ENCODE data around the gene CEP85L. TPM values are rescaled to one million over a fixed set of nuclear protein-coding genes. Genes with fewer than 3 reads are reported as not detected.

The CEP85L gene
- total and polyA plus RNA-seq, 2 of the 13 experiments (the other 11 are each of a cell fraction or from before 2014, with no cell fraction given), result 0.44 to 1.7 TPM

DNA sequence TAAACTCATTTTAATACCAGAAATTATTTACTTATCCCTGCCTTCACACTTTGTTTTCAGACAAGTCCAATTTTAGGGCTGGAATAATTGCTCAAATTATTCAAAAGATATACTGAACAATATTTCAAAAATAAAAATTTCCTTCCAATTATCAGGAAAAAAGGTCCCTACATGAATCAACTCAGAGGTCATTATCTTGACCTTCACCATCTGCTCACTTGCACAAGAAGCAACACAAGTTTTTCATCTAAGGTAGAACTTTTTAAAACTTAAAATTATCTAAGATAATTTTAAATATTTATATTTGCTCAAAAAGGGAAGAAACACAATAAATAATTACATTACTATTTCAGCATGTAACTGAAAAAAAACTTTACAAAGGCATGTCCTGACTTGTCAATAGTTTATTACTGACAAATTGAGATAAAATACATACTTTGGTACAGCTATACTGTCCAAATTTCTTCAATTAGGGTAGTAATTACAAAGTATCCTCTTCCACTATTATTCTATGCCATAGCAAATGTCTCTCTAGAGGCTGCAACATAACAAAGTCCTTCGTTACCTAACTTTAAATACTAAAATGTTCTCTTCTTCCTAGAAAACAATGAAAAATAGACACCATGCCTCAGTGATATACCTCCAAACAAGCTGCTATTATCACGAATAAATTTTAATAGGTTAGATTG is 2.4 kb downstream of the CEP85L start (continued):
- TF ChIP-seq, protein P1, sequence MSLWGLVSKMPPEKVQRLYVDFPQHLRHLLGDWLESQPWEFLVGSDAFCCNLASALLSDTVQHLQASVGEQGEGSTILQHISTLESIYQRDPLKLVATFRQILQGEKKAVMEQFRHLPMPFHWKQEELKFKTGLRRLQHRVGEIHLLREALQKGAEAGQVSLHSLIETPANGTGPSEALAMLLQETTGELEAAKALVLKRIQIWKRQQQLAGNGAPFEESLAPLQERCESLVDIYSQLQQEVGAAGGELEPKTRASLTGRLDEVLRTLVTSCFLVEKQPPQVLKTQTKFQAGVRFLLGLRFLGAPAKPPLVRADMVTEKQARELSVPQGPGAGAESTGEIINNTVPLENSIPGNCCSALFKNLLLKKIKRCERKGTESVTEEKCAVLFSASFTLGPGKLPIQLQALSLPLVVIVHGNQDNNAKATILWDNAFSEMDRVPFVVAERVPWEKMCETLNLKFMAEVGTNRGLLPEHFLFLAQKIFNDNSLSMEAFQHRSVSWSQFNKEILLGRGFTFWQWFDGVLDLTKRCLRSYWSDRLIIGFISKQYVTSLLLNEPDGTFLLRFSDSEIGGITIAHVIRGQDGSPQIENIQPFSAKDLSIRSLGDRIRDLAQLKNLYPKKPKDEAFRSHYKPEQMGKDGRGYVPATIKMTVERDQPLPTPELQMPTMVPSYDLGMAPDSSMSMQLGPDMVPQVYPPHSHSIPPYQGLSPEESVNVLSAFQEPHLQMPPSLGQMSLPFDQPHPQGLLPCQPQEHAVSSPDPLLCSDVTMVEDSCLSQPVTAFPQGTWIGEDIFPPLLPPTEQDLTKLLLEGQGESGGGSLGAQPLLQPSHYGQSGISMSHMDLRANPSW (CRISPR knock-in tag; IDR thresholded peaks at IDR 0.05; ENCODE audit: borderline replicate concordance), result no peak
- TF ChIP-seq ZNF777 (CRISPR knock-in tag; IDR thresholded peaks at IDR 0.05), result no peak
- no peak for TF ChIP-seq RFX1 (IDR thresholded peaks at IDR 0.05)
- no peak for TF ChIP-seq ZNF256 (CRISPR knock-in tag; conservative IDR thresholded peaks at IDR 0.05)

DNA sequence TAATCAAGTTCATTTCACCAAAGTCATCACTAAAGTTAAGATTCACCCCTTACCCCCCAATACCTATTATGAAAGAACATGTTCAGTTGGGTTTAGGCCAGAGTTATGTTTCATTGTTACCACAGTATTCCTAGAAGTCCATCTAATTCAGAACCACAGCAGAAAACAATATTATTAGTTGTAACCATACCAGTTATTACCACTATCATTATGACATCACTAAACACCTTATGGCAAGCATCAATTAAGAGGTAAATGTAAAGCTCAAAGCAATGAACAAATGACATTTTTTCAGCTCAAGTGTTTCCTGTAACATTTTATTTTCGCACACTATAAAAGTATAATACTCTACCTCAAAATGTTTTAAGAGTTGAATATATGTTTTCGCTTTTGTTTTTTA is 4.4 kb downstream of the CEP85L start:
- H3K27ac ChIP-seq (ENCODE audit: extremely low read length, insufficient read depth, low read length), result no peak overlapping the region
- no peak for FAIRE-seq
- CTCF ChIA-PET (ENCODE audit: low intra/inter-chr PET ratio, low total read pairs), result no interaction called here
- no peaks in the 10 kb centered on the region for H3K79me2 ChIP-seq (ENCODE audit: insufficient read depth, low read length)
- 85% methylated on average over 2 of the region's 2 CpGs for WGBS (ENCODE audit: low lambda C conversion rate)
- peaks cover 17% of the 10 kb centered on the region for H3K4me1 ChIP-seq (ENCODE audit: insufficient read depth, low read length)
- no peak overlapping the region for H2AFZ ChIP-seq (ENCODE audit: low read length)
- POLR2A ChIA-PET, result no interaction called here
- no peak for DNase-seq (ENCODE audit: low spot score)
- no TSS peak for BruUV-seq (replicated peaks)
- intact Hi-C loops (cut with micrococcal nuclease; ENCODE audit: unreplicated experiment), result no loop called here
- H3K9me3 ChIP-seq (ENCODE audit: low read length), result no peaks in the 10 kb centered on the region
- peaks cover 0 to 21% of the 10 kb centered on the region in 2 experiments; a peak in 3 of 5 replicates for H3K27me3 ChIP-seq (ENCODE audit: control insufficient read depth in 1 of 2, insufficient read depth in 2 of 2, low read length in 2 of 2)
- no peak for ATAC-seq
- no peak overlapping the region for H3K9ac ChIP-seq (ENCODE audit: insufficient read depth, low read depth, low read length)
- H3K4me3 ChIP-seq (replicated peaks in 1 of 3; ENCODE audit: insufficient read depth in 1 of 3, low read depth in 2 of 3, low read length in 3 of 3), result no peak overlapping the region
- no peak overlapping the region for H3K4me2 ChIP-seq (ENCODE audit: low read depth, low read length)
- in situ Hi-C loops (cut with HindIII; ENCODE audit: extremely low pct_ligation_motif_present, low pct_unique_long_range_greater_than_20kb), result no loop called here
- H3K36me3 ChIP-seq (replicated peaks in 1 of 2; ENCODE audit: control insufficient read depth in 1 of 2, insufficient read depth in 2 of 2, low read length in 2 of 2), result no peaks in the 10 kb centered on the region
- H4K20me1 ChIP-seq (ENCODE audit: insufficient read depth, low read length), result no peaks in the 10 kb centered on the region
- TF ChIP-seq SKI (IDR thresholded peaks at IDR 0.05; ENCODE audit: partially characterized antibody) (no peak), ZBTB40 (IDR thresholded peaks at IDR 0.05) (no peak), ZBTB40 (CRISPR knock-in tag; IDR thresholded peaks at IDR 0.05) (no peak), CREB1 (IDR thresholded peaks at IDR 0.05) (peak; percentile 55; the same call in 1 of the 2 replicates), CREB1 (CRISPR knock-in tag; IDR thresholded peaks at IDR 0.05) (no peak), MTF2 (CRISPR knock-in tag; IDR thresholded peaks at IDR 0.05; ENCODE audit: borderline replicate concordance) (no peak), ATF7 (IDR thresholded peaks at IDR 0.05) (peak; percentile 57; the same call in 1 of the 2 replicates), ATF7 (CRISPR knock-in tag; IDR thresholded peaks at IDR 0.05) (no peak)

Measured in HepG2 (cell line).